ENCODE results near the gene C1GALT1.

GRCh38 chr7:7228967-7229366 lies 46.6 kb downstream of the C1GALT1 start:
- TF ChIP-seq, protein P1, sequence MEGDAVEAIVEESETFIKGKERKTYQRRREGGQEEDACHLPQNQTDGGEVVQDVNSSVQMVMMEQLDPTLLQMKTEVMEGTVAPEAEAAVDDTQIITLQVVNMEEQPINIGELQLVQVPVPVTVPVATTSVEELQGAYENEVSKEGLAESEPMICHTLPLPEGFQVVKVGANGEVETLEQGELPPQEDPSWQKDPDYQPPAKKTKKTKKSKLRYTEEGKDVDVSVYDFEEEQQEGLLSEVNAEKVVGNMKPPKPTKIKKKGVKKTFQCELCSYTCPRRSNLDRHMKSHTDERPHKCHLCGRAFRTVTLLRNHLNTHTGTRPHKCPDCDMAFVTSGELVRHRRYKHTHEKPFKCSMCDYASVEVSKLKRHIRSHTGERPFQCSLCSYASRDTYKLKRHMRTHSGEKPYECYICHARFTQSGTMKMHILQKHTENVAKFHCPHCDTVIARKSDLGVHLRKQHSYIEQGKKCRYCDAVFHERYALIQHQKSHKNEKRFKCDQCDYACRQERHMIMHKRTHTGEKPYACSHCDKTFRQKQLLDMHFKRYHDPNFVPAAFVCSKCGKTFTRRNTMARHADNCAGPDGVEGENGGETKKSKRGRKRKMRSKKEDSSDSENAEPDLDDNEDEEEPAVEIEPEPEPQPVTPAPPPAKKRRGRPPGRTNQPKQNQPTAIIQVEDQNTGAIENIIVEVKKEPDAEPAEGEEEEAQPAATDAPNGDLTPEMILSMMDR (conservative IDR thresholded peaks at IDR 0.05) = no peak
- TF ChIP-seq ZFX (IDR thresholded peaks at IDR 0.05) = no peak

Measured in C4-2B (cell line).